Pons (tissue), 1 donor: ENCODE data around the gene HAUS8.
"Not testable (repeated sequence)": the region's sequence is repeated elsewhere in the genome, so short reads cannot be mapped to it uniquely, and the experiment has no call there.

Source experiments
- DNase-seq: peaks from one replicate; pipeline ENCODE4 v3.0.0-alpha.2; 2016; ENCODE audit warnings: low spot score

Gene HAUS8

GRCh38 chr19:17101686-17102628 lies 26.7 kb upstream of the HAUS8 start:
- no peak for DNase-seq

GRCh38 chr19:17098326-17098725 lies 23.1 kb upstream of the HAUS8 start:
- no peak for DNase-seq

GRCh38 chr19:17097593-17098126 lies 22.4 kb upstream of the HAUS8 start:
- no peak for DNase-seq

GRCh38 chr19:17095141-17095919 lies 20.1 kb upstream of the HAUS8 start:
- no peak for DNase-seq

- DNase-seq = not testable (repeated sequence)
Observed at GRCh38 chr19:17094694-17095093, 19.4 kb upstream of the HAUS8 start.

GRCh38 chr19:17092696-17093095 lies 17.4 kb upstream of the HAUS8 start:
- DNase-seq = no peak

- DNase-seq = no peak
Observed at GRCh38 chr19:17091758-17092333, 16.6 kb upstream of the HAUS8 start.

GRCh38 chr19:17090583-17090982 lies 15.3 kb upstream of the HAUS8 start:
- DNase-seq = peak; percentile 63

GRCh38 chr19:17088552-17088951 lies 13.3 kb upstream of the HAUS8 start:
- no peak for DNase-seq

GRCh38 chr19:17086834-17087233 lies 11.6 kb upstream of the HAUS8 start:
- DNase-seq = no peak

- peak; percentile 91 for DNase-seq
Observed at GRCh38 chr19:17086120-17086519, 10.9 kb upstream of the HAUS8 start.

- peak; percentile 70 for DNase-seq
Observed at GRCh38 chr19:17081672-17082630, 6.7 kb upstream of the HAUS8 start.

- DNase-seq = no peak
Observed at GRCh38 chr19:17080440-17080801, 5.2 kb upstream of the HAUS8 start.

GRCh38 chr19:17079710-17080439 lies 4.6 kb upstream of the HAUS8 start:
- peak; percentile 92 for DNase-seq

GRCh38 chr19:17078920-17079709 lies 3.9 kb upstream of the HAUS8 start:
- DNase-seq = peak; percentile 77

- peak; percentile 21 for DNase-seq
Observed at GRCh38 chr19:17078036-17078919, 3.0 kb upstream of the HAUS8 start.

- DNase-seq = no peak
Observed at GRCh38 chr19:17077447-17078028, 2.3 kb upstream of the HAUS8 start.

- DNase-seq = peak; percentile 48
Observed at GRCh38 chr19:17076543-17076991, 1.3 kb upstream of the HAUS8 start.
